Trophoblast cell (in vitro differentiated cells and primary cell): ENCODE results near the gene HRH3.

Source experiments
- DNase-seq, 2 donors: peaks; one replicate each; pipeline ENCODE4 v3.0.0-alpha.2; 2016
- H2AFZ ChIP-seq: 2 replicates; pipeline ENCODE4 v1.6.1; 2013; ENCODE audit warnings: low read length, moderate library complexity, mild to moderate bottlenecking; ENCODE audit not compliant: insufficient read depth, poor library complexity
- H2AK5ac ChIP-seq: 2 replicates; pipeline ENCODE4 v1.6.1; 2013; ENCODE audit warnings: mild to moderate bottlenecking, low read length
- H2BK120ac ChIP-seq: 2 replicates; pipeline ENCODE4 v1.6.1; 2013; ENCODE audit warnings: low read length, mild to moderate bottlenecking, moderate library complexity; ENCODE audit not compliant: insufficient read depth, poor library complexity
- H2BK12ac ChIP-seq: 2 replicates; pipeline ENCODE4 v1.6.1; 2013; ENCODE audit warnings: mild to moderate bottlenecking, low read length, moderate library complexity
- H2BK5ac ChIP-seq: 2 replicates; pipeline ENCODE4 v1.6.1; 2013; ENCODE audit warnings: low read length, low read depth, moderate library complexity, mild to moderate bottlenecking; ENCODE audit not compliant: poor library complexity
- H3K14ac ChIP-seq: 2 replicates; pipeline ENCODE4 v1.6.1; 2013; ENCODE audit warnings: mild to moderate bottlenecking, low read length
- H3K18ac ChIP-seq: 2 replicates; pipeline ENCODE4 v1.6.1; 2013; ENCODE audit warnings: mild to moderate bottlenecking, low read length
- H3K23ac ChIP-seq: 2 replicates; pipeline ENCODE4 v1.6.1; 2013; ENCODE audit warnings: low read length
- H3K27ac ChIP-seq: 2 replicates; pipeline ENCODE4 v1.5.1; 2013; ENCODE audit warnings: low read depth, mild to moderate bottlenecking, inconsistent platforms, low read length, moderate library complexity
- H3K27me3 ChIP-seq: 2 replicates; pipeline ENCODE4 v1.6.1; 2013; ENCODE audit warnings: inconsistent platforms, mild to moderate bottlenecking, low read length, moderate library complexity; ENCODE audit not compliant: insufficient read depth
- H3K36me3 ChIP-seq, 2 experiments: 1 replicate in 1 of 2; 2 replicates in 1 of 2; pipeline ENCODE4 v1.6.1; 2013; ENCODE audit warnings: low read length in 2 of 2, mild to moderate bottlenecking in 2 of 2, moderate library complexity in 1 of 2; ENCODE audit not compliant: insufficient read depth in 2 of 2, control insufficient read depth in 1 of 2
- H3K4ac ChIP-seq: 2 replicates; pipeline ENCODE4 v1.6.1; 2013; ENCODE audit warnings: low read depth, mild to moderate bottlenecking, low read length, moderate library complexity
- H3K4me1 ChIP-seq, 2 experiments: 1 replicate in 1 of 2; 2 replicates in 1 of 2; pipeline ENCODE4 v1.6.1; 2013; ENCODE audit warnings: low read length in 2 of 2, mild to moderate bottlenecking in 2 of 2, moderate library complexity in 1 of 2; ENCODE audit not compliant: insufficient read depth in 2 of 2, control insufficient read depth in 1 of 2
- H3K4me2 ChIP-seq: 2 replicates; pipeline ENCODE4 v1.6.1; 2013; ENCODE audit warnings: inconsistent platforms, mild to moderate bottlenecking, low read length, moderate library complexity
- H3K4me3 ChIP-seq: 2 replicates; pipeline ENCODE4 v1.5.1; 2013; ENCODE audit warnings: mild to moderate bottlenecking, low read depth, low read length, inconsistent platforms
- H3K79me1 ChIP-seq: one replicate; pipeline ENCODE4 v1.6.1; 2013; ENCODE audit warnings: low read length
- H3K79me2 ChIP-seq: 2 replicates; pipeline ENCODE4 v1.6.1; 2013; ENCODE audit warnings: low read length, mild to moderate bottlenecking; ENCODE audit not compliant: control insufficient read depth, insufficient read depth, poor library complexity
- H3K9ac ChIP-seq: 2 replicates; pipeline ENCODE4 v1.6.1; 2013; ENCODE audit warnings: mild to moderate bottlenecking, low read length
- H3K9me3 ChIP-seq: 2 replicates; pipeline ENCODE4 v1.6.1; 2013; ENCODE audit warnings: low read depth, mild to moderate bottlenecking, control low read depth, inconsistent platforms, low read length; ENCODE audit not compliant: insufficient read depth
- H4K12ac ChIP-seq: 2 replicates; pipeline ENCODE4 v1.6.1; 2013; ENCODE audit warnings: low read depth, mild to moderate bottlenecking, low read length, moderate library complexity
- H4K8ac ChIP-seq: 2 replicates; pipeline ENCODE4 v1.6.1; 2013; ENCODE audit warnings: low read depth, mild to moderate bottlenecking, low read length, moderate library complexity
- H4K91ac ChIP-seq: one replicate; pipeline ENCODE4 v1.6.1; 2013; ENCODE audit warnings: low read depth, mild to moderate bottlenecking, low read length, moderate library complexity
- WGBS: extraction: QIAGEN DNeasy Blood & Tissue Kit; methylation state at CpG from one replicate; pipeline ENCODE4 v1.1.7; 2013; ENCODE audit warnings: missing lambda C conversion rate; ENCODE audit not compliant: insufficient read length, insufficient coverage; ENCODE audit errors: extremely low coverage; 5-methylcytosine and 5-hydroxymethylcytosine counted together

The HRH3 gene

GRCh38 chr20:62263396-62263795 lies 43.3 kb upstream of the HRH3 start:
- H3K4me3 ChIP-seq: no peak overlapping the region
- H3K23ac ChIP-seq: no peak overlapping the region
- no peak for DNase-seq
- no peak overlapping the region for H3K18ac ChIP-seq
- H2BK5ac ChIP-seq: no peak overlapping the region
- H3K79me2 ChIP-seq: no peaks in the 10 kb centered on the region
- H2BK120ac ChIP-seq: no peak overlapping the region
- peaks cover 8 to 11% of the 10 kb centered on the region in 2 experiments for H3K4me1 ChIP-seq
- H4K12ac ChIP-seq: no peak overlapping the region
- no peak overlapping the region for H3K27ac ChIP-seq
- H3K4me2 ChIP-seq: no peak overlapping the region
- H3K9me3 ChIP-seq: peaks cover 5% of the 10 kb centered on the region
- no peak overlapping the region for H4K91ac ChIP-seq
- no peak overlapping the region for H3K9ac ChIP-seq
- no peak overlapping the region for H2AK5ac ChIP-seq
- no peak overlapping the region for H3K4ac ChIP-seq
- H4K8ac ChIP-seq: no peak overlapping the region
- H3K79me1 ChIP-seq: peaks cover 1% of the 10 kb centered on the region
- H3K27me3 ChIP-seq: no peaks in the 10 kb centered on the region
- WGBS: no CpG with 5 or more reads among the region's 14 CpGs
- H2BK12ac ChIP-seq: no peak overlapping the region
- H3K14ac ChIP-seq: no peak overlapping the region
- H3K36me3 ChIP-seq: peaks cover 59 to 61% of the 10 kb centered on the region in 2 experiments
- no peak overlapping the region for H2AFZ ChIP-seq

- Histone ChIP-seq H2AK5ac (no peak overlapping the region), H3K9ac (no peak overlapping the region), H4K8ac (no peak overlapping the region), H3K18ac (no peak overlapping the region), H3K4me1 (peaks cover 4 to 7% of the 10 kb centered on the region in 2 experiments), H3K14ac (no peak overlapping the region), H2BK12ac (no peak overlapping the region), H3K27ac (no peak overlapping the region), H3K23ac (no peak overlapping the region), H4K91ac (no peak overlapping the region), H2BK5ac (no peak overlapping the region), H3K79me1 (no peaks in the 10 kb centered on the region), H3K36me3 (peaks cover 66 to 68% of the 10 kb centered on the region in 2 experiments), H3K79me2 (no peaks in the 10 kb centered on the region), H3K4ac (no peak overlapping the region), H3K27me3 (no peaks in the 10 kb centered on the region), H3K4me2 (no peak overlapping the region), H4K12ac (no peak overlapping the region), H3K4me3 (no peak overlapping the region), H2AFZ (no peak overlapping the region), H3K9me3 (peaks cover 5% of the 10 kb centered on the region), H2BK120ac (no peak overlapping the region)
- WGBS: no CpG with 5 or more reads among the region's 10 CpGs
- DNase-seq: peak; percentile 81 to 87
Observed at GRCh38 chr20:62262064-62262463, 42.0 kb upstream of the HRH3 start.

- Histone ChIP-seq H3K4me3 (no peak overlapping the region), H3K27me3 (no peaks in the 10 kb centered on the region), H3K4me1 (no peaks in the 10 kb centered on the region), H3K23ac (no peak overlapping the region), H3K9me3 (peaks cover 2% of the 10 kb centered on the region), H3K36me3 (peaks cover 60 to 64% of the 10 kb centered on the region in 2 experiments), H3K4me2 (no peak overlapping the region), H3K79me2 (no peaks in the 10 kb centered on the region), H3K4ac (no peak overlapping the region), H4K8ac (no peak overlapping the region), H3K27ac (no peak overlapping the region), H2BK12ac (no peak overlapping the region), H3K14ac (no peak overlapping the region), H2AFZ (no peak overlapping the region), H2BK120ac (no peak overlapping the region), H2AK5ac (no peak overlapping the region), H3K18ac (no peak overlapping the region), H4K91ac (no peak overlapping the region), H4K12ac (no peak overlapping the region), H3K9ac (no peak overlapping the region), H2BK5ac (no peak overlapping the region), H3K79me1 (no peaks in the 10 kb centered on the region)
- WGBS: no CpG with 5 or more reads among the region's 8 CpGs
- no peak for DNase-seq
Observed at GRCh38 chr20:62259294-62259565, 39.2 kb upstream of the HRH3 start.

GRCh38 chr20:62258499-62259293 lies 38.6 kb upstream of the HRH3 start:
- H3K79me2 ChIP-seq: no peaks in the 10 kb centered on the region
- WGBS: no CpG with 5 or more reads among the region's 20 CpGs

More at GRCh38 chr20:62258499-62259293, 38.6 kb upstream of the HRH3 start:
- no peak overlapping the region for H4K12ac ChIP-seq
- H3K36me3 ChIP-seq: peaks cover 57 to 61% of the 10 kb centered on the region in 2 experiments
- no peaks in the 10 kb centered on the region for H3K27me3 ChIP-seq
- no peak overlapping the region for H4K8ac ChIP-seq
- no peak overlapping the region for H2BK120ac ChIP-seq
- no peaks in the 10 kb centered on the region for H3K9me3 ChIP-seq
- no peak overlapping the region for H2AK5ac ChIP-seq
- H3K18ac ChIP-seq: no peak overlapping the region
- no peaks in the 10 kb centered on the region for H3K4me1 ChIP-seq
- no peak overlapping the region for H3K4ac ChIP-seq
- no peak overlapping the region for H3K23ac ChIP-seq
- H3K4me2 ChIP-seq: no peak overlapping the region
- no peak overlapping the region for H2AFZ ChIP-seq
- no peak overlapping the region for H2BK12ac ChIP-seq
- H3K79me1 ChIP-seq: no peaks in the 10 kb centered on the region
- no peak overlapping the region for H3K4me3 ChIP-seq
- H3K27ac ChIP-seq: no peak overlapping the region
- no peak overlapping the region for H4K91ac ChIP-seq
- H3K14ac ChIP-seq: no peak overlapping the region
- no peak for DNase-seq
- H2BK5ac ChIP-seq: no peak overlapping the region
- H3K9ac ChIP-seq: no peak overlapping the region
